ENCODE measurements around the gene FETUB.

Gene FETUB, protein sequence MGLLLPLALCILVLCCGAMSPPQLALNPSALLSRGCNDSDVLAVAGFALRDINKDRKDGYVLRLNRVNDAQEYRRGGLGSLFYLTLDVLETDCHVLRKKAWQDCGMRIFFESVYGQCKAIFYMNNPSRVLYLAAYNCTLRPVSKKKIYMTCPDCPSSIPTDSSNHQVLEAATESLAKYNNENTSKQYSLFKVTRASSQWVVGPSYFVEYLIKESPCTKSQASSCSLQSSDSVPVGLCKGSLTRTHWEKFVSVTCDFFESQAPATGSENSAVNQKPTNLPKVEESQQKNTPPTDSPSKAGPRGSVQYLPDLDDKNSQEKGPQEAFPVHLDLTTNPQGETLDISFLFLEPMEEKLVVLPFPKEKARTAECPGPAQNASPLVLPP

GRCh38 chr3:186639778-186640472 is at the start of gene FETUB:
FETUB (plus strand) TSS chr3:186640399; CDS start chr3:186640461, 62 bp downstream.
- peak within 1 kb of the TSS; percentile 12; the same call in 1 of the 2 replicates for H3K4me3 ChIP-seq (ENCODE audit: low read depth, low read length)
- H3K4me1 ChIP-seq (ENCODE audit: control insufficient read depth, insufficient read depth, low read length, unreplicated experiment), result peaks cover 4% of the 10 kb centered on the region
- no peaks in the 10 kb centered on the region for H3K79me2 ChIP-seq (ENCODE audit: control insufficient read depth, insufficient read depth, low read length, unreplicated experiment)
- peaks cover 95% of the 10 kb centered on the region for H3K27me3 ChIP-seq (ENCODE audit: insufficient read depth, low read length)
- no peak within 1 kb of the TSS for H3K27ac ChIP-seq (ENCODE audit: low read depth, low read length)
- H2AFZ ChIP-seq (ENCODE audit: low read length, unreplicated experiment), result peak within 1 kb of the TSS; percentile 12
- no peaks in the 10 kb centered on the region for H3K36me3 ChIP-seq (ENCODE audit: insufficient read depth, low read length)

- Histone ChIP-seq H3K4me1 (ENCODE audit: control insufficient read depth, insufficient read depth, low read length, unreplicated experiment) (peaks cover 15% of the 10 kb centered on the region), H3K36me3 (ENCODE audit: insufficient read depth, low read length) (peaks cover 2% of the 10 kb centered on the region; the same call in 1 of the 2 replicates), H3K79me2 (ENCODE audit: control insufficient read depth, insufficient read depth, low read length, unreplicated experiment) (no peaks in the 10 kb centered on the region), H2AFZ (ENCODE audit: low read length, unreplicated experiment) (no peak overlapping the region), H3K27me3 (ENCODE audit: insufficient read depth, low read length) (no peaks in the 10 kb centered on the region), H3K4me3 (ENCODE audit: low read depth, low read length) (no peak overlapping the region), H3K27ac (ENCODE audit: low read depth, low read length) (no peak overlapping the region)
Measured at GRCh38 chr3:186590580-186591295, 49.5 kb upstream of the FETUB start.

DNA sequence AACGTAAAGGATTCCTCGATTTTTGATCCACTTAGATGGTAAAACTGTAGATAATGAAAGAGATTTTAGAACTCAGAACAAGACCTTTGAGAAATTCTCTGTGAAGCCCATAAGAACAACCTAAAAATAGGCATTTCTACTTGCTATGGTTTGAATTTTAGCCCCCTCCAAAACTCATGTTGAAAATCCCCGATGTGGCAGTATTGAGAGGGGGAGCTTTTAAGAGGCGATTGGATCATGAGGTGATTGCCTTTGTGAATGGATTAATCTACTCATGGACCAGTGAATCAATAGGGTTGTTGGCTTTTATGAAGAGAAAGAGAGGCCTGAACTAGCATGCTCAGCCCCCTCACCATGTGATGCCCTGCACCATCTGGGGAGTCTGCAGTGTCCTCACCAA is 47.5 kb upstream of the FETUB start:
- Histone ChIP-seq H3K79me2 (ENCODE audit: control insufficient read depth, insufficient read depth, low read length, unreplicated experiment) (no peaks in the 10 kb centered on the region), H3K27me3 (ENCODE audit: insufficient read depth, low read length) (no peaks in the 10 kb centered on the region), H3K4me1 (ENCODE audit: control insufficient read depth, insufficient read depth, low read length, unreplicated experiment) (peaks cover 15% of the 10 kb centered on the region), H2AFZ (ENCODE audit: low read length, unreplicated experiment) (no peak overlapping the region), H3K36me3 (ENCODE audit: insufficient read depth, low read length) (no peaks in the 10 kb centered on the region), H3K27ac (ENCODE audit: low read depth, low read length) (no peak overlapping the region), H3K4me3 (ENCODE audit: low read depth, low read length) (no peak overlapping the region)

DNA sequence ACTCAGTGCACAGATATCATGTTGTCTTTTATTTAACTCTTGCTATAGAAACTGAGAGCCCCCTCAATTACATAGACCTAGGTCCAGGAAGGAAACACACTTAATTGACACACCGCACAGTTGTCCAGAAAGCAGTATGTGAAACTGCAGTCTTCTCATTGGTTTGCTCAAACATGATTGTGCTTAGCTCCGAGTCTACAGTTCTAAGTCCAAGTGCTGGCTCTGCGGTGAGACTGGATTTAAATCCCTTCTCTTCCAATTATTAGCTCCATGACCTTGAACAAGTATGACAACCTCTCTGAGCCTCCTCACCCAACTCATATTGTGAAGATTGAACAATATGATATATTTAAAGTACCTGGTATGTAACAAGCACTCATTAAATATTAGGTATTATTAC is 46.3 kb upstream of the FETUB start:
- Histone ChIP-seq H3K27ac (ENCODE audit: low read depth, low read length) (no peak overlapping the region), H3K79me2 (ENCODE audit: control insufficient read depth, insufficient read depth, low read length, unreplicated experiment) (no peaks in the 10 kb centered on the region), H3K4me3 (ENCODE audit: low read depth, low read length) (no peak overlapping the region), H2AFZ (ENCODE audit: low read length, unreplicated experiment) (no peak overlapping the region), H3K36me3 (ENCODE audit: insufficient read depth, low read length) (no peaks in the 10 kb centered on the region), H3K4me1 (ENCODE audit: control insufficient read depth, insufficient read depth, low read length, unreplicated experiment) (peaks cover 9% of the 10 kb centered on the region), H3K27me3 (ENCODE audit: insufficient read depth, low read length) (no peaks in the 10 kb centered on the region)

DNA sequence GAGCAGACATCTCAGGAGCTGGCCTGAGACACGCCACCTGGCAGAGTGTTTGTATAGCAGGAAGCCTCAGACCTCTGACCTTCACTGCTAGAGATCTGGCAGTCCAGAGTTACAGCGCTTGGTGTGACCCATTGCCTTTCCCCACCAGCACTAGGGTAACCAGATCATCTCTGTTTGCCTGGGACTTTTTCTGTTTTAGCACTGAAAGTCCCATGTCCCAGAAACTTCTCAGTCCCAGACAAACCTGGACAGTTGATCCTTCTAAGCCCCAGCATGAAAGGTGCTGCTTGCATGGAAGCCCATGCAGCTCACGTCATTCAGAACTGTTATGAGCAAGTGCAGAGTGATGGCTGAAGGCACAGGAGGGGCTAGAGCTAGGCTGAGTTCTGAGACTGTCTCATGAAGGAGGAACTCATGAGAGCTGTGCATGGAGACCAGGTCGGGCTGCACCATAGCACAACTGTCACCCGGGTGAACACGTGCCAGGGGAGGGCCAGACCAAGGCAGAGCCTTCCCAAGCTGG is 45.5 kb upstream of the FETUB start:
- Histone ChIP-seq H2AFZ (ENCODE audit: low read length, unreplicated experiment) (no peak overlapping the region), H3K79me2 (ENCODE audit: control insufficient read depth, insufficient read depth, low read length, unreplicated experiment) (no peaks in the 10 kb centered on the region), H3K36me3 (ENCODE audit: insufficient read depth, low read length) (no peaks in the 10 kb centered on the region), H3K27ac (ENCODE audit: low read depth, low read length) (no peak overlapping the region), H3K4me3 (ENCODE audit: low read depth, low read length) (no peak overlapping the region), H3K4me1 (ENCODE audit: control insufficient read depth, insufficient read depth, low read length, unreplicated experiment) (peaks cover 7% of the 10 kb centered on the region), H3K27me3 (ENCODE audit: insufficient read depth, low read length) (no peaks in the 10 kb centered on the region)

DNA sequence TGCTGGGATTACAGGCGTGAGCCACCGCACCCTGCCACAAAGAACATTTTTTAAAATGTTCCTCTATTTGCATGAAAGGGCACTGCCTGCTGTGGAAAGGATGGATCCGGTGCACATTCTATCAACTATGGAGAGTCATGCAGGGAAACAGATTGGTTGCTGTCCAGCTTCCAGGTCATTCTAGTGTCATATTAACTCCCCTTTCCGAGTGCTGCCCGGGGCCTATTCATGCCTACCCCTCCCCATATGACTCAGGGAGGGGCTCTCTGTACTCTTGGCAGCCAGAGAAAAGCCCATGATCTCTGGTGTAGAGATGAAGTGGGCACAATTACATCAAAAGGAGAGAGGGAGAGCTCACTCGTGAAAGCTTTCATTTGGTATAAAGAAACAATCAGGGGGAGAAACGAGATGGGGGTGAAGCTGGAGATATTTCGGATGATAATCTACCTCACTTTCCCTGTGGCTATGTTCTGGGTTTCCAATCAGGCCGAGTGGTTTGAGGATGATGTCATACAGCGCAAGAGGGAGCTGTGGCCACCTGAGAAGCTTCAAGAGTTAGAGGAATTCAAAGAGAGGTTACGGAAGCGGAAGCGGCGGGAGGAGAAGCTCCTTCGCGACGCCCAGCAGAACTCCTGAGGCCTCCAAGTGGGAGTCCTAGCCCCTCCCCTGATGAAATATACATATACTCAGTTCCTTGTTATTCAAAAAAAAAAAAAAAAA is 43.5 kb upstream of the FETUB start:
- Histone ChIP-seq H2AFZ (ENCODE audit: low read length, unreplicated experiment) (no peak overlapping the region), H3K27me3 (ENCODE audit: insufficient read depth, low read length) (no peaks in the 10 kb centered on the region), H3K36me3 (ENCODE audit: insufficient read depth, low read length) (no peaks in the 10 kb centered on the region), H3K4me3 (ENCODE audit: low read depth, low read length) (no peak overlapping the region), H3K79me2 (ENCODE audit: control insufficient read depth, insufficient read depth, low read length, unreplicated experiment) (no peaks in the 10 kb centered on the region), H3K4me1 (ENCODE audit: control insufficient read depth, insufficient read depth, low read length, unreplicated experiment) (no peaks in the 10 kb centered on the region), H3K27ac (ENCODE audit: low read depth, low read length) (no peak overlapping the region)

DNA sequence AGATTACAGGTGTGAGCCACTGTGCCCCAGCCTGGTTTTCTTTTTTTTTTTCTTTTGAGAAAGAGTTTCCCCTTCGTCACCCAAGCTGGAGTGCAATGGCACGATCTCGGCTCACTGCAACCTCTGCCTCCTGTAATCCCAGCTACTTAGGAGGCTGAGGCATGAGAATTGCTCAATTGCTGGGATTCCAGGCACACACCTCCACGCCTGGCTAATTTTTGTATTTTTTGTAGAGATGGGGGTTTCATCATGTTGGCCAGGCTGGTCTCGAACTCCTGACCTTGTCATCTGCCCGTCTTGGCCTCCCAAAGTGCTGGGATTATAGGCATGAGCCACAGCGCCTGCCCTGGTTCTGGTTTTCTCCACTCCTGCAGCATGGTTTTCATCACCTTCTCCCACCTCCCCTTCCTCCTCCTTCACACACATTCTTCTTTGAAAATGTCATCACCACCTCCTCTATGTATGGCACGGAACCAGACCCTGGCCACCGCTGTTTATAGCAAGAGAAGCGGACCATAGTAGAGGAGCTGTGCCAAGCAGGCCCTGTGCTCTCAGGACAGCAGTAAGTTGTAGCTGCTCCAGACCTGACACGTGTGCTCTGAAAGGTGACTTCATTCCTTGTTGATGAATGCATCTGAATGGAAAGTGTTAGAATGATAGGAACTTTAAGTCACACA is 42.0 kb upstream of the FETUB start:
- no peaks in the 10 kb centered on the region for H3K27me3 ChIP-seq (ENCODE audit: insufficient read depth, low read length)
- H3K36me3 ChIP-seq (ENCODE audit: insufficient read depth, low read length), result no peaks in the 10 kb centered on the region
- no peaks in the 10 kb centered on the region for H3K79me2 ChIP-seq (ENCODE audit: control insufficient read depth, insufficient read depth, low read length, unreplicated experiment)
- no peak overlapping the region for H2AFZ ChIP-seq (ENCODE audit: low read length, unreplicated experiment)
- H3K4me1 ChIP-seq (ENCODE audit: control insufficient read depth, insufficient read depth, low read length, unreplicated experiment), result no peaks in the 10 kb centered on the region
- H3K4me3 ChIP-seq (ENCODE audit: low read depth, low read length), result no peak overlapping the region
- H3K27ac ChIP-seq (ENCODE audit: low read depth, low read length), result no peak overlapping the region

DNA sequence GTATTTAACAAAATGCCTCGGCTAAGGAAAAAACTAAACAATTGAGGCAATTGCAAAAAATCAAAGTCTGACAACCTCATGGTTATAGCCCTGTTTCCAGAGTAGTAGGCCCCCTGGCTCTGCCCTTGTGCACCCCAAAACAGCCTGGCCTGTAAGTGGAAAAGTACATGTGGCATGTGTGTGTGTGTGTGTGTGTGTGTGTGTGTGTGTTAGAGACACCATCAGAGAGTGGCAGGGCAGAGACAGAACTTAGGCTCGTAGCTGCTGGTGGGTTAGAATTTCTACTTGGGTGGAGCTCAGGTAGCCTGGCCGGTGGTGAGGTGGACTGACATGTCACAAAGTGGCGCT is 41.4 kb upstream of the FETUB start:
- Histone ChIP-seq H3K4me1 (ENCODE audit: control insufficient read depth, insufficient read depth, low read length, unreplicated experiment) (no peaks in the 10 kb centered on the region), H2AFZ (ENCODE audit: low read length, unreplicated experiment) (no peak overlapping the region), H3K79me2 (ENCODE audit: control insufficient read depth, insufficient read depth, low read length, unreplicated experiment) (no peaks in the 10 kb centered on the region), H3K27me3 (ENCODE audit: insufficient read depth, low read length) (no peaks in the 10 kb centered on the region), H3K36me3 (ENCODE audit: insufficient read depth, low read length) (no peaks in the 10 kb centered on the region), H3K4me3 (ENCODE audit: low read depth, low read length) (no peak overlapping the region), H3K27ac (ENCODE audit: low read depth, low read length) (no peak overlapping the region)

- Histone ChIP-seq H2AFZ (ENCODE audit: low read length, unreplicated experiment) (no peak overlapping the region), H3K27ac (ENCODE audit: low read depth, low read length) (no peak overlapping the region), H3K79me2 (ENCODE audit: control insufficient read depth, insufficient read depth, low read length, unreplicated experiment) (no peaks in the 10 kb centered on the region), H3K4me1 (ENCODE audit: control insufficient read depth, insufficient read depth, low read length, unreplicated experiment) (no peaks in the 10 kb centered on the region), H3K36me3 (ENCODE audit: insufficient read depth, low read length) (no peaks in the 10 kb centered on the region), H3K4me3 (ENCODE audit: low read depth, low read length) (no peak overlapping the region), H3K27me3 (ENCODE audit: insufficient read depth, low read length) (no peaks in the 10 kb centered on the region)
Measured at GRCh38 chr3:186599142-186599784, 40.9 kb upstream of the FETUB start.

Measured in ACC112 (cell line).